Left colon (tissue), 2 donors: Measurements from ENCODE around the gene ZCWPW2. TPM values are rescaled to one million over a fixed set of nuclear protein-coding genes. Genes with fewer than 3 reads are reported as not detected.

ENCODE experiments used
- ATAC-seq: fragments of 200-7000 bp; cut with Tn5 transposase; one replicate; pipeline ENCODE4 v1.9.1; 2020; ENCODE audit warnings: mild to moderate bottlenecking, moderate library complexity
- DNase-seq, 2 donors: peaks; one replicate each; pipeline ENCODE4 v3.0.0-alpha.2; 2020
- intact Hi-C, 2 donors: fragments of 100-400 bp; cut with DNase I in 1 of 2; cut with micrococcal nuclease in 1 of 2; formaldehyde crosslinking; loops; one replicate each; pipeline versions ENCODE4 v1.11.2 to v1.14.0; 2022; cut with DNase I, micrococcal nuclease
- total RNA-seq, 2 donors: library from RNA; stranded (reverse); fragmentation: NEBNext Ultra II Directional; extraction: Animal tissue kit (Norgen Biotek cat#: 25700); gene quantifications; one replicate each; pipeline ENCODE4 v1.2.1, GENCODE V29; 2021
- donor health status: DM: no; HTN: no; CAD: no.
- donor health status: DM: yes; HTN: yes; CAD: no.

ZCWPW2 gene
- total RNA-seq, 2 donors from 2014 or later, result 0.42 to 0.98 TPM

GRCh38 chr3:28547677-28548076 is 199.2 kb downstream of the ZCWPW2 start:
- intact Hi-C loops, result no loop called here
- no peak for DNase-seq
- no peak for ATAC-seq

- ATAC-seq (no peak), DNase-seq (no peak)
- intact Hi-C loops, result no loop called here
Observed at GRCh38 chr3:28553175-28553574, 204.7 kb downstream of the ZCWPW2 start.

DNA sequence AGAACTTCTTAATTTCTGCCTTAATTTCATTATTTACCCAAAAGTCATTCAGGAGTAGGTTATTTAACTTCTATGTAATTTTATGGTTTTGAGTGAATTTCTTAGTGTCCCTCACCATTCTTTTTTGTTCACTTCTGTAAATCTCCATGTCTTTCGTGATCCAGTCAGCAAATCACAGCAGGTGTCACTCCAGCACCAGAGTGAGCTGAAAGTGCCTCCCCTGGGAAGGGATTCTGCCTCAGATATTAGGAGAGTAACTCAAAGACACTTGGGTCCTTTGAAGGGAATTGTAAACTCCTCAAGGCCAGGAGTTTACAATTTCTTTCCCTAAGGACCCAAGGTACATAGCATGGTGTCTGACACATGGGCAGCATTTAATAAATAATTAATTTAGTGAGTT is 207.7 kb downstream of the ZCWPW2 start:
- intact Hi-C loops, result no loop called here
- no peak for ATAC-seq
- DNase-seq, result no peak

GRCh38 chr3:28564211-28564610 is 215.7 kb downstream of the ZCWPW2 start:
- intact Hi-C loops, result no loop called here
- ATAC-seq (no peak), DNase-seq (no peak)

DNA sequence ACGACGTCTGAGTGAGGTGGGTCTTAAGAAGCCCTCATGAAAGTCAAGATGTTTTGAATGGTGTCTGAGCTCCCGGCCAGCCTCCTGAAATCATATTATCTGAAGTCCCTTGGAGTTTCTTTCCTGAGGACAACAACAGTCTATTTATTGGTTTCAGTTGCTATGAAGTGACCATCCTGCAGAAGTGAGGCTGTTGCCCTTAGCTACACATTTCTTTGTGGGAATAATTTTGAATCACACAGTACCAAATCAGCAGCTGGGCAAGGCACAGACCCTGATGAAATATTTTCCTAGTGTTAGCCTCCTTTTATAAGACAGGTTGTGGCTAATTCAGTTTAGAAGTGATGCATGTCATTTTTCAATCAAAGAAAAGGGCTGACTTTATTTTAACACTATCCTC is 220.8 kb downstream of the ZCWPW2 start:
- no peak for DNase-seq

GRCh38 chr3:28574036-28574435 is 225.5 kb downstream of the ZCWPW2 start:
- ATAC-seq, result no peak
- intact Hi-C loops, result no loop called here
- DNase-seq, result no peak

More for the DNA sequence above, 220.8 kb downstream of the ZCWPW2 start:
- intact Hi-C loops, result no loop called here
- ATAC-seq, result no peak

- intact Hi-C loops, result no loop called here
- no peak for ATAC-seq
- peak in 1 of 2 donors; percentile 5 for DNase-seq
Observed at GRCh38 chr3:28575100-28575745, 226.7 kb downstream of the ZCWPW2 start.

Other genes starting within 250 kb of the ZCWPW2 start
- gene CMC1, start 107.1 kb upstream of the ZCWPW2 start, total RNA-seq, result 10 to 100 TPM; 24.3 to 36.0 TPM
- 10 to 100 TPM; 43.6 to 58.0 TPM for gene AZI2, start 103 bp downstream of the ZCWPW2 start, total RNA-seq